A549 treated with Mapracorat at 1 μM for 4 hours (cell line): ENCODE data around the gene HTR3E. TPM values are rescaled to one million over a fixed set of nuclear protein-coding genes. Genes with fewer than 3 reads are reported as not detected.

Experiments
- total RNA-seq: library from RNA; stranded (reverse); fragments of 200-300 nt; extraction: Qiagen RNA extraction; gene quantifications from 5 replicates; pipeline ENCODE4 v1.2.3, GENCODE V29; 2022

Gene HTR3E
- not detected in 5 replicates for total RNA-seq

GRCh38 chr3:184096811-184097383 is at the start of gene HTR3E:
Gene HTR3E, plus strand, starts transcription at chr3:184097064. Its CDS starts 466 bp downstream, at chr3:184097530.

GRCh38 chr3:184052767-184053166 is 44.1 kb upstream of the HTR3E start, which contains the start of gene HTR3C:
Gene HTR3C, plus strand, starts transcription at chr3:184053047. Its CDS starts 34 bp downstream, at chr3:184053081.

GRCh38 chr3:184135149-184135910 is 38.5 kb downstream of the HTR3E start, which contains the start of gene EIF2B5:
Gene EIF2B5, plus strand, starts transcription at chr3:184135358. Its CDS starts 28 bp downstream, at chr3:184135386.

GRCh38 chr3:184154885-184155643 is 58.2 kb downstream of the HTR3E start, which contains the start of gene DVL3:
Gene DVL3, plus strand, starts transcription at chr3:184155377. Its CDS starts 259 bp downstream, at chr3:184155636.

Other genes starting within 250 kb of the HTR3E start
- gene PARL, start 212.2 kb upstream of the HTR3E start, total RNA-seq, result 61.7 to 71.7 TPM (median 64.6 TPM) in 5 replicates
- 12.4 to 17.3 TPM (median 15.4 TPM) in 5 replicates for gene ABCC5, start 79.2 kb upstream of the HTR3E start, total RNA-seq
- not detected in 5 replicates for gene HTR3D, start 65.3 kb upstream of the HTR3E start, total RNA-seq
- not detected in 5 replicates for gene HTR3C, start 44.0 kb upstream of the HTR3E start, total RNA-seq
- gene EIF2B5, start 38.3 kb downstream of the HTR3E start, total RNA-seq, result 25.3 to 30.3 TPM (median 28.3 TPM) in 5 replicates
- gene DVL3, start 58.3 kb downstream of the HTR3E start, total RNA-seq, result 17.9 to 27.2 TPM (median 23.7 TPM) in 5 replicates
- gene AP2M1, start 77.8 kb downstream of the HTR3E start, total RNA-seq, result 296 to 311 TPM (median 303 TPM) in 5 replicates
- 28.9 to 38.9 TPM (median 34.0 TPM) in 5 replicates for gene ABCF3, start 89.1 kb downstream of the HTR3E start, total RNA-seq
- gene VWA5B2, start 132.5 kb downstream of the HTR3E start, total RNA-seq, result 0.21 to 0.60 TPM (median 0.34 TPM) in 5 replicates
- 62.0 to 84.4 TPM (median 69.1 TPM) in 5 replicates for gene ALG3, start 151.9 kb downstream of the HTR3E start, total RNA-seq
- 9.6 to 13.2 TPM (median 11.4 TPM) in 5 replicates for gene EEF1AKMT4, start 152.6 kb downstream of the HTR3E start, total RNA-seq
- 0.86 to 1.9 TPM (median 1.6 TPM) in 5 replicates for gene CAMK2N2, start 164.5 kb downstream of the HTR3E start, total RNA-seq
- not detected in 5 replicates for gene ECE2, start 179.0 kb downstream of the HTR3E start, total RNA-seq
- 298 to 372 TPM (median 303 TPM) in 5 replicates for gene PSMD2, start 202.2 kb downstream of the HTR3E start, total RNA-seq
- gene EIF4G1, start 217.5 kb downstream of the HTR3E start, total RNA-seq, result 249 to 270 TPM (median 261 TPM) in 5 replicates
- gene FAM131A, start 240.5 kb downstream of the HTR3E start, total RNA-seq, result 8.8 to 13.9 TPM (median 12.4 TPM) in 5 replicates